Endothelial cell of umbilical vein (primary cell): ENCODE results near the gene DCAF17. TPM values are rescaled to one million over a fixed set of nuclear protein-coding genes. Genes with fewer than 3 reads are reported as not detected.

Experiments
- BruUV-seq: library from RNA; stranded (reverse); fragments of 400-500 nt; replicated peaks from 2 replicates; lab custom pipeline; 2021; lab: Mats Ljungman, UMichigan
- CTCF ChIA-PET: fragments of 300-600, 350-600 bp; sonication (Branson Sonifier 250); formaldehyde crosslinking; loops from one replicate; lab custom pipeline; 2021; ENCODE audit warnings: antibody characterized with exemption, inconsistent platforms; lab: Charles Lee
- POLR2A ChIA-PET: fragments of 300-600, 350-600 bp; sonication (Branson Sonifier 250); formaldehyde crosslinking; loops from one replicate; lab custom pipeline; 2021; ENCODE audit warnings: antibody characterized with exemption, inconsistent platforms; lab: Charles Lee
- DNase-seq: peaks from one replicate; pipeline ENCODE4 v3.0.0-alpha.2; 2011; ENCODE audit warnings: low read depth, low spot score
- FAIRE-seq: peaks from 2 replicates; lab custom pipeline; 2011; peaks lifted over from hg19 to GRCh38; lab: Jason Lieb, UNC
- H2AFZ ChIP-seq: 2 replicates; pipeline ENCODE4 v1.6.0; 2012; ENCODE audit warnings: low read depth, low read length, control low read depth, inconsistent platforms
- H3K27ac ChIP-seq: 2 replicates; pipeline ENCODE4 v1.5.1; 2011; ENCODE audit warnings: low read depth, mild to moderate bottlenecking, control low read depth, low read length, moderate library complexity; ENCODE audit not compliant: insufficient read depth
- H3K27me3 ChIP-seq, 2 experiments: 2 replicates each; pipeline versions ENCODE4 v1.6.0 to v1.6.1; 2011; ENCODE audit warnings: low read length in 2 of 2, mixed read lengths in 1 of 2; ENCODE audit not compliant: control insufficient read depth in 2 of 2, insufficient read depth in 2 of 2
- H3K36me3 ChIP-seq, 2 experiments: 2 replicates in 1 of 2; 3 replicates in 1 of 2; pipeline ENCODE4 v1.5.1; 2011; ENCODE audit warnings: low read length in 2 of 2, mild to moderate bottlenecking in 1 of 2, moderate library complexity in 1 of 2; ENCODE audit not compliant: control insufficient read depth in 2 of 2, insufficient read depth in 2 of 2; ENCODE audit errors: extremely low read depth in 1 of 2
- H3K4me1 ChIP-seq: 3 replicates; pipeline ENCODE4 v1.5.1; 2011; ENCODE audit warnings: mild to moderate bottlenecking, low read length; ENCODE audit not compliant: control insufficient read depth, insufficient read depth; ENCODE audit errors: extremely low read depth
- H3K4me2 ChIP-seq: 2 replicates; pipeline ENCODE4 v1.6.1; 2011; ENCODE audit warnings: low read length, control low read depth, mixed read lengths; ENCODE audit not compliant: insufficient read depth
- H3K4me3 ChIP-seq, 3 experiments: fragments of 200-600 bp in 1 of 3; sonication (generic), shearing (Covaris generic) in 1 of 3; replicated peaks in 1 of 3; 2 replicates each; pipeline ENCODE4 v1.5.1; 2011 to 2016; ENCODE audit warnings: control low read depth in 3 of 3, low read length in 3 of 3, mild to moderate bottlenecking in 2 of 3, inconsistent platforms in 1 of 3, low read depth in 1 of 3, moderate library complexity in 1 of 3; ENCODE audit not compliant: insufficient read depth in 1 of 3
- H3K79me2 ChIP-seq: 2 replicates; pipeline ENCODE4 v1.6.0; 2012; ENCODE audit warnings: low read length, inconsistent platforms; ENCODE audit not compliant: control insufficient read depth, insufficient read depth
- H3K9ac ChIP-seq: replicated peaks from 2 replicates; pipeline ENCODE3; 2011; ENCODE audit warnings: low read length, control low read depth; ENCODE audit not compliant: insufficient read depth; ENCODE audit errors: extremely low read depth
- H3K9me1 ChIP-seq: replicated peaks from 3 replicates; pipeline ENCODE4 v1.6.0; 2011; ENCODE audit warnings: mild to moderate bottlenecking, low read length; ENCODE audit not compliant: control insufficient read depth, insufficient read depth; ENCODE audit errors: extremely low read depth
- H3K9me3 ChIP-seq: replicated peaks from 2 replicates; pipeline ENCODE4 v1.5.1; 2012; ENCODE audit warnings: low read length, inconsistent platforms; ENCODE audit not compliant: control insufficient read depth, insufficient read depth
- H4K20me1 ChIP-seq: replicated peaks from 2 replicates; pipeline ENCODE3; 2011; ENCODE audit warnings: mild to moderate bottlenecking, low read length; ENCODE audit not compliant: control insufficient read depth, insufficient read depth; ENCODE audit errors: extremely low read depth
- EZH2 ChIP-seq: IDR thresholded peaks from 2 replicates; pipeline ENCODE4 v1.6.1; 2012; ENCODE audit warnings: borderline replicate concordance, low read depth, mild to moderate bottlenecking, moderate library complexity, low read length, inconsistent platforms; ENCODE audit not compliant: severe bottlenecking
- FOS ChIP-seq: IDR thresholded peaks from 2 replicates; pipeline ENCODE4 v1.6.1; 2011; ENCODE audit warnings: mild to moderate bottlenecking, low read length, moderate library complexity, borderline replicate concordance; ENCODE audit not compliant: insufficient read depth
- GATA2 ChIP-seq: IDR thresholded peaks from 2 replicates; pipeline ENCODE4 v1.7.0; 2011; ENCODE audit warnings: low read depth, mild to moderate bottlenecking, moderate library complexity, mixed read lengths, low read length; ENCODE audit not compliant: insufficient read length, insufficient read depth
- JUN ChIP-seq: IDR thresholded peaks from 2 replicates; pipeline ENCODE4 v1.6.1; 2011; ENCODE audit warnings: borderline replicate concordance, low read depth; ENCODE audit not compliant: insufficient read length, insufficient read depth
- MAX ChIP-seq: IDR thresholded peaks from 2 replicates; pipeline ENCODE4 v1.6.1; 2011; ENCODE audit not compliant: insufficient read depth, insufficient read length
- MYC ChIP-seq: IDR thresholded peaks from one replicate; pipeline ENCODE4 v1.6.1; 2011; ENCODE audit warnings: mild to moderate bottlenecking, low read depth, low read length
- POLR2A ChIP-seq: IDR thresholded peaks from 2 replicates; pipeline ENCODE4 v1.6.1; 2012; ENCODE audit warnings: low read depth, mild to moderate bottlenecking, control low read depth, low read length
- POLR2AphosphoS5 ChIP-seq: IDR thresholded peaks from 2 replicates; pipeline ENCODE4 v1.6.1; 2012; ENCODE audit warnings: low read depth, mild to moderate bottlenecking, control low read depth, low read length, moderate library complexity; ENCODE audit not compliant: insufficient read depth
- dilution Hi-C: fragments of 300-500 bp; cut with MboI; formaldehyde crosslinking; loops from one replicate; pipeline ENCODE4 v1.15.0; 2019; ENCODE audit warnings: low sequenced_read_pairs; ENCODE audit not compliant: extremely low pct_ligation_motif_present
- intact Hi-C: fragments of 100-400 bp; cut with micrococcal nuclease; formaldehyde crosslinking; loops from one replicate; pipeline ENCODE4 v1.10.0; 2022
- polyA plus RNA-seq, 4 experiments: library from polyadenylated mRNA; depleted of rRNA in 3 of 4; stranded (reverse) in 3 of 4; unstranded in 1 of 4; fragments of >200 nt; gene quantifications; 2 replicates each; pipeline versions ENCODE4 v1.2.1 to v1.2.3, GENCODE V29; 2011 to 2012; ENCODE audit warnings: missing spikeins in 1 of 4
- total RNA-seq: library from RNA; stranded (reverse); gene quantifications from 2 replicates; pipeline ENCODE4 v1.2.3, GENCODE V29; 2021
- TF ChIP-seq, protein P1 (sequence below), 2 donors: IDR thresholded peaks; 1 replicate in 1 of 2; 2 replicates in 1 of 2; pipeline ENCODE4 v1.5.1; 2011; ENCODE audit warnings: low read length in 2 of 2, mild to moderate bottlenecking in 2 of 2, moderate library complexity in 2 of 2, control low read depth in 1 of 2, inconsistent platforms in 1 of 2, low read depth in 1 of 2; ENCODE audit not compliant: insufficient read depth in 1 of 2; ENCODE audit errors: extremely low read depth in 1 of 2

The DCAF17 gene
- total and polyA plus RNA-seq, 2 donors (not counting 3 experiments of a cell fraction or from before 2014, with no cell fraction given): 4.6 to 14.9 TPM

DNA sequence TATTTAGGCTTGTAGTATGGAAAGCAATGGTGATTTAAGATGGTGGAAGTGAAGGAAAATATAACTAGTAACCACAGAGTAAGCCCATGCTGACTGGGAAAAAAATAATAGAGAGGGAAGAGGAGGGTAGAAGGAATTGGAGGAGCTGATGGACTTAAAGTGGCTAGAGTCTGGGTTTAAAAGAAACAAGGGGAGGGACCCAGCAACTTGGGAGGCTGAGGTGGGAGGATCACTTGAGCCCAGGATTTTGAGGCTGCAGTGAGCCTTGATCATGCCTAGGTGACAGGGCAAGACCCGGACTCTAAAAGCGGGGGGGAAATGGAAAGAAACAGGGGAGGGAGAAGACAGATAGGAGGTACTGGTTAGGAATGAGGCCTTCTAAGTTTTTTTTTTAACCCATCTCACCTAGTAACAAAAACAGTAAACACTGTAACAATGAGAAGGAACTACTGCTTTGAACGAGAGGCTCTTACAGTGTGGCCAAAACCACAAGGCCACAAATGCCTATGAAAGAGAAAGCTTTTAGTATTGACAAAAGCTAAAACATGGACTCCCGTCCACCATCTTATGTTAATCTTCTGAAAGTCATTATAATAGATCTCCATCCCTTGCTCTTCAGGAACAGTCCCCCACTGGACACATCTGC is 26.9 kb upstream of the DCAF17 start:
- Histone ChIP-seq H3K9ac (no peak overlapping the region), H3K9me3 (no peaks in the 10 kb centered on the region), H3K4me2 (no peak overlapping the region), H3K4me3 (no peak overlapping the region), H4K20me1 (no peaks in the 10 kb centered on the region), H3K9me1 (no peaks in the 10 kb centered on the region), H3K36me3 (no peaks in the 10 kb centered on the region), H3K79me2 (peaks cover 10% of the 10 kb centered on the region), H3K27ac (no peak overlapping the region), H2AFZ (no peak overlapping the region), H3K4me1 (peaks cover 53% of the 10 kb centered on the region), H3K27me3 (no peaks in the 10 kb centered on the region)
- TF ChIP-seq, protein P1, sequence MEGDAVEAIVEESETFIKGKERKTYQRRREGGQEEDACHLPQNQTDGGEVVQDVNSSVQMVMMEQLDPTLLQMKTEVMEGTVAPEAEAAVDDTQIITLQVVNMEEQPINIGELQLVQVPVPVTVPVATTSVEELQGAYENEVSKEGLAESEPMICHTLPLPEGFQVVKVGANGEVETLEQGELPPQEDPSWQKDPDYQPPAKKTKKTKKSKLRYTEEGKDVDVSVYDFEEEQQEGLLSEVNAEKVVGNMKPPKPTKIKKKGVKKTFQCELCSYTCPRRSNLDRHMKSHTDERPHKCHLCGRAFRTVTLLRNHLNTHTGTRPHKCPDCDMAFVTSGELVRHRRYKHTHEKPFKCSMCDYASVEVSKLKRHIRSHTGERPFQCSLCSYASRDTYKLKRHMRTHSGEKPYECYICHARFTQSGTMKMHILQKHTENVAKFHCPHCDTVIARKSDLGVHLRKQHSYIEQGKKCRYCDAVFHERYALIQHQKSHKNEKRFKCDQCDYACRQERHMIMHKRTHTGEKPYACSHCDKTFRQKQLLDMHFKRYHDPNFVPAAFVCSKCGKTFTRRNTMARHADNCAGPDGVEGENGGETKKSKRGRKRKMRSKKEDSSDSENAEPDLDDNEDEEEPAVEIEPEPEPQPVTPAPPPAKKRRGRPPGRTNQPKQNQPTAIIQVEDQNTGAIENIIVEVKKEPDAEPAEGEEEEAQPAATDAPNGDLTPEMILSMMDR (IDR thresholded peaks at IDR 0.05; ENCODE audit: extremely low read depth in 1 of 2, insufficient read depth in 1 of 2, low read depth in 1 of 2, low read length in 2 of 2): no peak
- TF ChIP-seq EZH2 (no peak), MYC (no peak), MAX (no peak), POLR2A (no peak), GATA2 (no peak), FOS (no peak), JUN (no peak), POLR2AphosphoS5 (no peak)
- BruUV-seq: no TSS peak
- intact Hi-C loops (no loop called here), dilution Hi-C loops (no loop called here)
- CTCF ChIA-PET: interaction anchor here (1.0 to 1.8 kb wide), 2 partner anchors 9 to 45 kb away, joined by 3 to 12 read pairs; no protein-coding TSS in a partner anchor
- FAIRE-seq: no peak
- no peak for DNase-seq
- POLR2A ChIA-PET: no interaction called here
